Duodenal mucosa (tissue), 2 donors: ENCODE results near the gene CAMTA1.

Source experiments
- H3K27ac ChIP-seq: one replicate; pipeline ENCODE4 v1.7.0; 2013; ENCODE audit warnings: low read depth, low read length
- H3K27me3 ChIP-seq, 2 donors: one replicate each; pipeline ENCODE4 v1.7.0; 2013; ENCODE audit warnings: low read length in 2 of 2, control low read depth in 1 of 2; ENCODE audit not compliant: insufficient read depth in 2 of 2, control insufficient read depth in 1 of 2
- H3K36me3 ChIP-seq, 2 donors: one replicate each; pipeline ENCODE4 v1.7.0; 2013; ENCODE audit warnings: low read length in 2 of 2, control low read depth in 1 of 2; ENCODE audit not compliant: insufficient read depth in 2 of 2, control insufficient read depth in 1 of 2
- H3K4me1 ChIP-seq, 2 donors: one replicate each; pipeline ENCODE4 v1.7.0; 2013; ENCODE audit warnings: low read length in 2 of 2, control low read depth in 1 of 2; ENCODE audit not compliant: insufficient read depth in 2 of 2, control insufficient read depth in 1 of 2
- H3K4me3 ChIP-seq, 2 donors: one replicate each; pipeline ENCODE4 v1.7.0; 2013; ENCODE audit warnings: low read length in 2 of 2, low read depth in 1 of 2
- H3K9ac ChIP-seq, 2 donors: one replicate each; pipeline ENCODE4 v1.7.0; 2013; ENCODE audit warnings: low read length in 2 of 2, low read depth in 1 of 2
- H3K9me3 ChIP-seq, 2 donors: one replicate each; pipeline ENCODE4 v1.7.0; 2013; ENCODE audit warnings: low read length in 2 of 2, control low read depth in 1 of 2; ENCODE audit not compliant: control insufficient read depth in 1 of 2

The CAMTA1 gene

DNA sequence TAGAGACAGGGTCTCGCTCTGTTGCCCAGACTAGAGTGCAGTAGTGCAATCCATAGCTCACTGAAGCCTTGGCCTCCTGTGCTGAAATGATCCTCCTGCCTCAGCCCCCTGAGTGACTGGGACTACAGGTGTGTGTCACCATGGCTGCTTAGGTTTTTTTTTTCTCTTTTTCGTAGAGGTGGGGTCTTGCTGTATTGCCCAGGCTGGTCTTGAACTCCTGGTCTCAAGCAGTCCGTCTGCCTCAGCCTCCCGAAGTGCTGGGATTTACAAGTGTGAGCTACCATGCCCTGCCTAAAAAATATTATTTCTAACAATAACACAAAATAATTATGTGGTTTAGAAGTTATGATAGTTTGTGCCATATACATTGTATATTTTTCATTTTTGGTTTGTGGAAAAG is 9.9 kb downstream of the CAMTA1 start:
- Histone ChIP-seq H3K4me1 (peaks cover 16 to 17% of the 10 kb centered on the region in 2 donors), H3K4me3 (no peak overlapping the region), H3K27me3 (no peaks in the 10 kb centered on the region), H3K9me3 (no peaks in the 10 kb centered on the region), H3K36me3 (peaks cover 0 to 11% of the 10 kb centered on the region in 2 donors), H3K9ac (no peak overlapping the region), H3K27ac (no peak overlapping the region)

DNA sequence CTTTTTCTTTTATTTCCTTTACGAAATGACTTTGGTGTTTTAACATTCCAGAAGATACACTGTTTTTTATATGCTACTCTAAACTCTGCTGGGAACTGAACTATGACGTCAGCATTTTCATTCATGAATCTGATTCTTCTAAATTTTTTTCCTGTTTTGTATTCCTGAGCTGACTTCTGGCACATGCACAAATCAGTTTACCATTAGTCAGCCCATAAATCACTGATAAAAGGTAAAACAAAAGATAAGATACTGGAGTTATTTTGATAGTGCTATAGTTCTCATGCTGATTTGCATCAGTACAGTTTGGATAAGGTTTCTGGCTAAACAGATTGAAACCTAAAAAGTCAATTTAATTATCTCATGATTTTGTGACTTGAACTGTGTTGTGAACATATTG is 10.4 kb downstream of the CAMTA1 start:
- Histone ChIP-seq H3K36me3 (peaks cover 0 to 11% of the 10 kb centered on the region in 2 donors), H3K4me3 (no peak overlapping the region), H3K9me3 (no peaks in the 10 kb centered on the region), H3K27ac (no peak overlapping the region), H3K27me3 (no peaks in the 10 kb centered on the region), H3K4me1 (peaks cover 17 to 21% of the 10 kb centered on the region in 2 donors), H3K9ac (no peak overlapping the region)

DNA sequence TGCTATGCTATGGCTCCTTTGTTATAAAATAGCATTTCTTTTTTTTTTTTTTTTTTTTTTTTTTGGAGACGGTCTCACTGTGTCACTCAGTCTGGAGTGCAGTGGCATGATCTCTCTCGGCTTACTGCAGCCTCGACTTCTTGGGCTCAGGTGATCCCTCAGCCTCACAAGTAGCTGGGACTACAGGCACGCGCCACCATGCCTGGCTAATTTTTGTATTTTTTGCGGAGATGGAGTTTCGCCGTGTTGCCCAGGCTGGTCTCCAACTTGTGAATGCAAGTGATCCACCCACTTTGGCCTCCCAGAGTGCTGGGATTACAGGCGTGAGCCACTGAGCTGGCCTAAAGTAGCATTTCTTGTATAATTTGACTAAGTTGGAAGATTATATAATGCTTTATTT is 10.8 kb downstream of the CAMTA1 start:
- Histone ChIP-seq H3K4me1 (peaks cover 20 to 26% of the 10 kb centered on the region in 2 donors), H3K27me3 (no peaks in the 10 kb centered on the region), H3K36me3 (peaks cover 0 to 11% of the 10 kb centered on the region in 2 donors), H3K9ac (no peak overlapping the region), H3K27ac (no peak overlapping the region), H3K4me3 (no peak overlapping the region), H3K9me3 (no peaks in the 10 kb centered on the region)

DNA sequence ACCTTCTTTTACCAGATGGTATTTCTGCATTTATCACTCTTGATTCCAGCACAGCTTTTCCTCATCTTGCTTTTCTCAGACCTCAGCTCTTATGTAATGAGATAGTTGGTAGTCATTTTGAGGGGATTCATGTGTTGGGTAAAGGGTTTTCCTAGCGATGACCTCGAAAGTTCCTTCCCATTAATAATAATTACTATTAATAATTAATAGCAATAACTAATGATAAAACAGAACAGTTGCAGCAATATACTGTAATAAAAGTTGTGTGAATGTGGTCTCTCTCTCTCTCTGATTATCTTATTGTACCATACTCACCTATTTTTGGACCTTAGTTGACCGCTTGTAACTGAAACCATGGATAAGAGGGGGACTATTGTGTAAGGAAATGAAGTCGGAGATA is 14.2 kb downstream of the CAMTA1 start:
- H3K9me3 ChIP-seq, result no peaks in the 10 kb centered on the region
- H3K27ac ChIP-seq, result no peak overlapping the region
- H3K4me3 ChIP-seq, result no peak overlapping the region
- H3K4me1 ChIP-seq, result peaks cover 36 to 41% of the 10 kb centered on the region in 2 donors
- no peak overlapping the region for H3K9ac ChIP-seq
- H3K36me3 ChIP-seq, result peaks cover 0 to 2% of the 10 kb centered on the region in 2 donors
- H3K27me3 ChIP-seq, result no peaks in the 10 kb centered on the region

DNA sequence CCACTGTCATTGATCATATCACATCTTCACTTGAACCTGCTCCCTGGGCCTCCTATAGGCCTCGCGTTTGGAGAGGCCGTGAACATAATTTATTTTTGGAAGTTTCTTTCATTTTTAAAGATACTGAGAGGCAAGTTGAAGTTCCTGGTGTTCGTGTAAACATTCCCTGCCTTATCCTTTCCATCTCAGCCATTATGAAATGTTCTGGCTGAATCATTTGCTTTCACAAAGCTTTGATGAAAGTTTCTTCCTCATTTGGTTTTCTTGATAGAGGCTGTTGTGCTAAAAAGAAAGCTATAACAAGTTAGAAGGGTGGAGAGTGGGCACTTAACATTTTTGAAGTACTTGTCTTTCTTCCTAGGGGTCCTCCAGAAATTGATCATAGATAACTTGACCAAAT is 15.5 kb downstream of the CAMTA1 start:
- Histone ChIP-seq H3K9me3 (no peaks in the 10 kb centered on the region), H3K4me1 (peaks cover 36% of the 10 kb centered on the region in 2 donors), H3K4me3 (no peak overlapping the region), H3K9ac (no peak overlapping the region), H3K27ac (peak overlapping the region; percentile 26), H3K27me3 (no peaks in the 10 kb centered on the region), H3K36me3 (peaks cover 0 to 2% of the 10 kb centered on the region in 2 donors)

DNA sequence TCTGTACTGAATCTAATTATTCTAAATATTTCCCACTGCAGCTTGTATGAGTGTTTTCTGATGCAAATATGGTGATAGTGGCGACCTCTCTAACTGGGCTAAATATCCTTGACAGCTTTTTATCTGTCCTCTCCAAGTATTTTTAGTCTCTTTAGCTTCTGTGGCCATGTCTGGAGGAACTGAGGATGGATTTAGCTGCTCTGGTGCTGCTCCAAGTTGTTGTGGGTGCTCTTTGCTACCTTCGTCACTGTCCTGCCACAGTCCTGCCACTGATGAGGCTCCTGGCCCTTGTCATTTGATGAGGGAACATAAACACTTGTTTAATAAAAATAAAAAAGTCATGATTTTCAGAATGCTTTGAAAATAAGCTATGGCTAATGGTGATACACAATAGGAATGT is 15.9 kb downstream of the CAMTA1 start:
- no peak overlapping the region for H3K4me3 ChIP-seq
- no peaks in the 10 kb centered on the region for H3K27me3 ChIP-seq
- peaks cover 0 to 2% of the 10 kb centered on the region in 2 donors for H3K36me3 ChIP-seq
- no peaks in the 10 kb centered on the region for H3K9me3 ChIP-seq
- peaks cover 32 to 40% of the 10 kb centered on the region in 2 donors for H3K4me1 ChIP-seq
- H3K9ac ChIP-seq, result no peak overlapping the region
- H3K27ac ChIP-seq, result peak overlapping the region; percentile 26

DNA sequence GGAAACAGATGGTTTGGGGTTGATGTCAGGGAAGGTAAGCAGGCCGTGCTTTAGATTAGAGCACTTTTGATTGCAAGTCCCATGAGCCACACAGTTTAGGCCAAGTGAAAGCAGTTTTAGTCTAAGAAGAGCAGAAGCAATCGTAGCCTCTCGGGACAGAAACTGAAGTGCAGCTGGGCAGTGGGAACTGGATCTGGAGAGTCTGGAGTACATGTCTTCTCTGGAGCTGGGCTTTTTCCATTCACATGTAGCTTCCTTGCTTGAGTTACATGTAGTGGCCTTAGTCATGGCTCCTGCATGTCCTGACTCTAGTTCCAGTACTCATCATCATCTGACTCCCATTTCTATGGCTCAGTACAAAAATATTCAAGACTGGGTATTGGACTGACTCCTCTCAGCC is 16.7 kb downstream of the CAMTA1 start:
- Histone ChIP-seq H3K9ac (no peak overlapping the region), H3K27me3 (no peaks in the 10 kb centered on the region), H3K36me3 (peaks cover 0 to under 1% of the 10 kb centered on the region in 2 donors), H3K4me3 (no peak overlapping the region), H3K9me3 (no peaks in the 10 kb centered on the region), H3K27ac (no peak overlapping the region), H3K4me1 (peaks cover 33 to 44% of the 10 kb centered on the region in 2 donors)

DNA sequence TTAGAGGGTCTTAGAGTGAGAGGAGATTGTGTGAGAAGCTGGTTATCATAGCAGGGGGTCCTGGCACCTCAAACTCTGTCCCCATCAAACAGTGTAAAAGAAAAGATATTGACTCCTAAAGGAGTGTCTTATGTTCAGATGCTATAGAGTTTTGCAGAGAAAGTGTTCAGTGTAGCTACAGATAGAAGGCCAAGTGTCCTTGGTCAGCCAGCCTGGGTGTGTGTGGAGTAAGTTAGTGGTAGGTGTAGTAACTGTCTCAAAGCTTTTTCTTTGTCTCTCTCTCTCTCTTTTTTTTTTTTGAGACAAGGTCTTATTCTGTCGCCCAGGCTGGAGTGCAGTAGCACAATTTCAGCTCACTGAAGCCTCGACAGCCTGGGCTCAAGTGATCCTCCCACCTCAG is 17.2 kb downstream of the CAMTA1 start:
- Histone ChIP-seq H3K36me3 (no peaks in the 10 kb centered on the region), H3K4me1 (peaks cover 33 to 48% of the 10 kb centered on the region in 2 donors), H3K27me3 (no peaks in the 10 kb centered on the region), H3K9me3 (no peaks in the 10 kb centered on the region), H3K4me3 (no peak overlapping the region), H3K27ac (no peak overlapping the region), H3K9ac (no peak overlapping the region)

DNA sequence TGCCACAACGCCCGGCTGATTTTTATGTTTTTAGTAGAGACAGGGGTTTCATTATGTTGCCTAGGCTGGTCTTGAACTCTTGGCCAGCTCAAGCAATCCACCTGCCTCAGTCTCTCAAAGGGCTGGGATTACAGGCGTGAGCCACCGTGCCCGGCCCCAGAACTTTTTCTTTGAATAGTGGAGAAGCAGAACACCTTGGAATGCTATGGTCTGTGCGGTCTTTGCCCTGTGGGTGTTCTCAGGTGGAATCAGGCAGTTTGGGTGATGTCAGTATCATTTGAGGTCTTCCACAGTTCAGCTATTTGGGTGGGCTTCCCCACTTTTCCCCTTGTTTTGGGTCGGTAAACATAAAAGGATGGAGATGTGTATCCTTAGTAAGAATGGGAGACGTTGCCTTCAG is 17.6 kb downstream of the CAMTA1 start:
- Histone ChIP-seq H3K9ac (no peak overlapping the region), H3K4me3 (no peak overlapping the region), H3K9me3 (no peaks in the 10 kb centered on the region), H3K4me1 (peaks cover 33 to 51% of the 10 kb centered on the region in 2 donors), H3K36me3 (no peaks in the 10 kb centered on the region), H3K27me3 (no peaks in the 10 kb centered on the region), H3K27ac (no peak overlapping the region)

DNA sequence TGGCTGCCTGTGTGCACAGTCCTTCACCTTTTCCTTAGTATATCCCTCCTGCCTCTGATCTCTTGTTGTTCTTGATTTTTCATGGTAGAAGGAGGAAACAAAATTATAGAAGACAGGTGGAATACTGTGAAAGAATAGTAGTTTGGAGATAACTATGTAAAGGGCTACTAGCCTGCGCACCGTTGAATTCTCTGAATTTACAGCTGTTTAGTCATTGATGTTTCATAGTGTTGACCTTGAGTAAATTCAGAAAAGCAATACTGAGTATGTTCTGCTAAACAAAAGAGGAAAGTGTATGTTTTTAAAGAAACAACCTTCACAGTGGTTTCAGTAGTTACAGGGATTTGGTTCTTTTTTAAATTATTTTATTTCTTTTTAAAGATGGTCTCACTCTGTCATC is 18.1 kb downstream of the CAMTA1 start:
- H3K27me3 ChIP-seq, result no peaks in the 10 kb centered on the region
- no peak overlapping the region for H3K4me3 ChIP-seq
- H3K9me3 ChIP-seq, result no peaks in the 10 kb centered on the region
- H3K36me3 ChIP-seq, result no peaks in the 10 kb centered on the region
- no peak overlapping the region for H3K27ac ChIP-seq
- peaks cover 38 to 55% of the 10 kb centered on the region in 2 donors for H3K4me1 ChIP-seq
- H3K9ac ChIP-seq, result no peak overlapping the region

DNA sequence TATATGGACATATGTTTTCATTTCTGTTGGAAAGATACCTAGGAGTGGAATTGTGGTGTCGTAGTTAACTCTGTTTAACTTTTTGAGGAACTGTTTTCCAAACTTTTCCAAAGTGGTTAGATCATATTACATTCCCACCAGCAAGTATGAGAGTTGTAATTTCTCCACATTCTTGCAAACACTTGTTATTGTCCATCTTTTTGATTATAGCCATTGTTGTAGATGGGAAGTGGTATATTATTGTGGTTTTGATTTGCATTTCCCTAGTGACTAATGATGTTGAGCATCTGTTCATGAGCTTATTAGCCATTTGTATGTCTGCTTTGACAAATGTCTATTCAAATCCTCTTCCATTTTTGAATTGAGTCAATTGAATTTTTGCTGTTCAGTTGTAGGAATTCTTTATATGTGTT is 19.8 kb downstream of the CAMTA1 start:
- H3K4me1 ChIP-seq, result peaks cover 44 to 60% of the 10 kb centered on the region in 2 donors
- H3K9ac ChIP-seq, result no peak overlapping the region
- peaks cover 0 to 4% of the 10 kb centered on the region in 2 donors for H3K36me3 ChIP-seq
- H3K27ac ChIP-seq, result no peak overlapping the region
- H3K9me3 ChIP-seq, result no peaks in the 10 kb centered on the region
- no peaks in the 10 kb centered on the region for H3K27me3 ChIP-seq
- H3K4me3 ChIP-seq, result no peak overlapping the region
